ENCODE data around the gene BAIAP2.

Gene BAIAP2

GRCh38 chr17:81046770-81047359 is 11.9 kb downstream of the BAIAP2 start:
- TF ChIP-seq REST (IDR thresholded peaks at IDR 0.05; ENCODE audit: insufficient read depth in 1 of 2, low read depth in 2 of 2, low read length in 2 of 2): no peak
- TF ChIP-seq FOXP2 (optimal IDR thresholded peaks at IDR 0.05; ENCODE audit: borderline replicate concordance, extremely low read depth, extremely low read length, insufficient read depth): no peak
- TF ChIP-seq POLR2AphosphoS5 (IDR thresholded peaks at IDR 0.05; ENCODE audit: low read depth, low read length): no peak; the same call in 1 of the 2 replicates
- no peak for TF ChIP-seq SIN3A (IDR thresholded peaks at IDR 0.05; ENCODE audit: borderline replicate concordance, insufficient read depth, low read length)
- no peak for TF ChIP-seq TAF1 (IDR thresholded peaks at IDR 0.05; ENCODE audit: borderline replicate concordance, insufficient read depth, low read length)

GRCh38 chr17:81048827-81049371 is 13.9 kb downstream of the BAIAP2 start:
- TF ChIP-seq FOXP2 (optimal IDR thresholded peaks at IDR 0.05; ENCODE audit: borderline replicate concordance, extremely low read depth, extremely low read length, insufficient read depth) (no peak), TAF1 (IDR thresholded peaks at IDR 0.05; ENCODE audit: borderline replicate concordance, insufficient read depth, low read length) (no peak), POLR2AphosphoS5 (IDR thresholded peaks at IDR 0.05; ENCODE audit: low read depth, low read length) (no peak), SIN3A (IDR thresholded peaks at IDR 0.05; ENCODE audit: borderline replicate concordance, insufficient read depth, low read length) (no peak), REST (IDR thresholded peaks at IDR 0.05; ENCODE audit: insufficient read depth in 1 of 2, low read depth in 2 of 2, low read length in 2 of 2) (no peak)

- TF ChIP-seq POLR2AphosphoS5 (IDR thresholded peaks at IDR 0.05; ENCODE audit: low read depth, low read length) (no peak), TAF1 (IDR thresholded peaks at IDR 0.05; ENCODE audit: borderline replicate concordance, insufficient read depth, low read length) (no peak), REST (IDR thresholded peaks at IDR 0.05; ENCODE audit: insufficient read depth in 1 of 2, low read depth in 2 of 2, low read length in 2 of 2) (no peak), SIN3A (IDR thresholded peaks at IDR 0.05; ENCODE audit: borderline replicate concordance, insufficient read depth, low read length) (no peak), FOXP2 (optimal IDR thresholded peaks at IDR 0.05; ENCODE audit: borderline replicate concordance, extremely low read depth, extremely low read length, insufficient read depth) (no peak)
These were observed 14.5 kb downstream of the BAIAP2 start for GRCh38 chr17:81049372-81049911.

GRCh38 chr17:81049973-81050551 is 15.1 kb downstream of the BAIAP2 start:
- TF ChIP-seq FOXP2 (optimal IDR thresholded peaks at IDR 0.05; ENCODE audit: borderline replicate concordance, extremely low read depth, extremely low read length, insufficient read depth): no peak
- TF ChIP-seq POLR2AphosphoS5 (IDR thresholded peaks at IDR 0.05; ENCODE audit: low read depth, low read length): no peak
- TF ChIP-seq SIN3A (IDR thresholded peaks at IDR 0.05; ENCODE audit: borderline replicate concordance, insufficient read depth, low read length): no peak
- no peak for TF ChIP-seq TAF1 (IDR thresholded peaks at IDR 0.05; ENCODE audit: borderline replicate concordance, insufficient read depth, low read length)
- TF ChIP-seq REST (IDR thresholded peaks at IDR 0.05; ENCODE audit: insufficient read depth in 1 of 2, low read depth in 2 of 2, low read length in 2 of 2): no peak

All from PFSK-1 (cell line).